RWPE2 (cell line): Measurements from ENCODE around the gene INO80E.
A peak's percentile ranks its signal among the peaks of the same experiment; 100 is the strongest.

Experiments
- ATAC-seq: fragments of 200-7000 bp; cut with Tn5 transposase; 3 replicates; pipeline ENCODE4 v1.9.1; 2021; ENCODE audit warnings: low read depth
- DNase-seq: peaks from one replicate; pipeline ENCODE4 v3.0.0-alpha.2; 2020; ENCODE audit warnings: low spot score
- H3K27ac ChIP-seq: fragments of 450-650 bp; 2 replicates; pipeline ENCODE4 v1.5.1; 2017; ENCODE audit warnings: mild to moderate bottlenecking; ENCODE audit not compliant: poor library complexity, severe bottlenecking
- H3K27me3 ChIP-seq: fragments of 250-450 bp; sonication (Bioruptor Pico); 2 replicates; pipeline ENCODE4 v1.5.1; 2021; ENCODE audit warnings: mild to moderate bottlenecking, moderate library complexity; ENCODE audit not compliant: insufficient read depth, poor library complexity, severe bottlenecking
- H3K36me3 ChIP-seq: fragments of 250-450 bp; sonication (Bioruptor Pico); 2 replicates; pipeline ENCODE4 v1.5.1; 2020; ENCODE audit warnings: low read depth, mild to moderate bottlenecking, moderate library complexity
- H3K4me1 ChIP-seq: fragments of 250-450 bp; sonication (Bioruptor Pico); 2 replicates; pipeline ENCODE4 v1.5.1; 2021; ENCODE audit warnings: mild to moderate bottlenecking, moderate library complexity; ENCODE audit not compliant: insufficient read depth, poor library complexity, severe bottlenecking
- H3K4me3 ChIP-seq: fragments of 250-450 bp; sonication (Bioruptor Pico); 2 replicates; pipeline ENCODE4 v1.5.1; 2021; ENCODE audit warnings: mild to moderate bottlenecking, moderate library complexity; ENCODE audit not compliant: severe bottlenecking
- H3K9me3 ChIP-seq: fragments of 250-450 bp; sonication (Bioruptor Pico); 2 replicates; pipeline ENCODE4 v1.5.1; 2021; ENCODE audit warnings: mild to moderate bottlenecking, moderate library complexity; ENCODE audit not compliant: severe bottlenecking
- TF ChIP-seq, protein P1 (sequence below): fragments of 450-650 bp; IDR thresholded peaks from one replicate; pipeline ENCODE4 v1.5.1; 2017; ENCODE audit warnings: mild to moderate bottlenecking, moderate library complexity; ENCODE audit not compliant: poor library complexity, severe bottlenecking

The INO80E gene

GRCh38 chr16:29991571-29991904 is 4.5 kb upstream of the INO80E start:
- H3K36me3 ChIP-seq: peaks cover 46% of the 10 kb centered on the region
- H3K27me3 ChIP-seq: no peaks in the 10 kb centered on the region
- TF ChIP-seq, protein P1, sequence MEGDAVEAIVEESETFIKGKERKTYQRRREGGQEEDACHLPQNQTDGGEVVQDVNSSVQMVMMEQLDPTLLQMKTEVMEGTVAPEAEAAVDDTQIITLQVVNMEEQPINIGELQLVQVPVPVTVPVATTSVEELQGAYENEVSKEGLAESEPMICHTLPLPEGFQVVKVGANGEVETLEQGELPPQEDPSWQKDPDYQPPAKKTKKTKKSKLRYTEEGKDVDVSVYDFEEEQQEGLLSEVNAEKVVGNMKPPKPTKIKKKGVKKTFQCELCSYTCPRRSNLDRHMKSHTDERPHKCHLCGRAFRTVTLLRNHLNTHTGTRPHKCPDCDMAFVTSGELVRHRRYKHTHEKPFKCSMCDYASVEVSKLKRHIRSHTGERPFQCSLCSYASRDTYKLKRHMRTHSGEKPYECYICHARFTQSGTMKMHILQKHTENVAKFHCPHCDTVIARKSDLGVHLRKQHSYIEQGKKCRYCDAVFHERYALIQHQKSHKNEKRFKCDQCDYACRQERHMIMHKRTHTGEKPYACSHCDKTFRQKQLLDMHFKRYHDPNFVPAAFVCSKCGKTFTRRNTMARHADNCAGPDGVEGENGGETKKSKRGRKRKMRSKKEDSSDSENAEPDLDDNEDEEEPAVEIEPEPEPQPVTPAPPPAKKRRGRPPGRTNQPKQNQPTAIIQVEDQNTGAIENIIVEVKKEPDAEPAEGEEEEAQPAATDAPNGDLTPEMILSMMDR: no peak
- no peak for ATAC-seq
- no peaks in the 10 kb centered on the region for H3K9me3 ChIP-seq
- DNase-seq: no peak
- H3K4me3 ChIP-seq: no peak overlapping the region
- H3K27ac ChIP-seq: no peak overlapping the region
- H3K4me1 ChIP-seq: peaks cover 5% of the 10 kb centered on the region

DNA sequence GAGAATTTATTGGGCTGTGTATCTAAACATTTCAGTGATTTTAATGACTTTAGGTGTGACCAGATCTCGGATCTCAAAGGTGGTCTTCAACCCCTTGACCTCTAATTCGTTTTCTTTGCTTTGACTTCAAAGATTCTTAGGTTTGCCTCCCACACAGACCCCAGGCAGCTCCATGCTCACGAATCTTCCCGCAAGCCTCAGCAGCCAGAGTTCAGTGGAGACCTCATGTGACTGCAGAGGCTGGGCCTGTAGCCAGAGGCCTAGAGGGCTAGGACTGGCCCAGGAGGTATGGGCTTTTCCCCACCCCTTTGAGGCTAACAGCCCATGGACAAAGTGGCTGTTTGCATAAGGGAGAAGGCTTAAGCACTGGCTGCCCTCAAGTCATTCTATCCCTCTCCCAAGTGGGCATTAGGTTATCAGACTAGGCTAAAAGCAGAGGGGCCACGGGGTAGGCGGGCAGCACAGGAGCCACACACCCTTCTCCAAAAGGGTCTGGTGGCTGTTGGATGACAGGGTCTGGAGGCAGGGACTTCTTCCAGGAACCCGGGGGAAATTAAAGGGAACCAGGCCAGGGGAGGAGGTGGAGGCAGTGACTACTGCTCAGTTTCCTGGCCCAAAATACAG is 3.6 kb upstream of the INO80E start:
- Histone ChIP-seq H3K4me1 (peaks cover 5% of the 10 kb centered on the region), H3K27ac (no peak overlapping the region), H3K27me3 (no peaks in the 10 kb centered on the region), H3K9me3 (no peaks in the 10 kb centered on the region), H3K4me3 (no peak overlapping the region), H3K36me3 (peaks cover 43% of the 10 kb centered on the region)
- TF ChIP-seq, protein P1: no peak
- ATAC-seq: no peak
- no peak for DNase-seq

- DNase-seq: no peak
- peaks cover 35% of the 10 kb centered on the region for H3K36me3 ChIP-seq
- peaks cover 5% of the 10 kb centered on the region for H3K4me1 ChIP-seq
- H3K9me3 ChIP-seq: no peaks in the 10 kb centered on the region
- no peak overlapping the region for H3K4me3 ChIP-seq
- H3K27ac ChIP-seq: peak overlapping the region; percentile 89
- TF ChIP-seq, protein P1: no peak
- ATAC-seq: no peak
- no peaks in the 10 kb centered on the region for H3K27me3 ChIP-seq
Observed at GRCh38 chr16:29993191-29993902, 2.7 kb upstream of the INO80E start.

- no peak for DNase-seq
- H3K4me3 ChIP-seq: no peak overlapping the region
- H3K27ac ChIP-seq: peak overlapping the region; percentile 89
- H3K9me3 ChIP-seq: no peaks in the 10 kb centered on the region
- no peak for ATAC-seq
- no peaks in the 10 kb centered on the region for H3K27me3 ChIP-seq
- TF ChIP-seq, protein P1: no peak
- H3K4me1 ChIP-seq: peaks cover 5% of the 10 kb centered on the region
- H3K36me3 ChIP-seq: peaks cover 31% of the 10 kb centered on the region
Observed at GRCh38 chr16:29993903-29994599, 2.0 kb upstream of the INO80E start.
